ENCODE results near the gene CCND1. TPM values are rescaled to one million over a fixed set of nuclear protein-coding genes. Genes with fewer than 3 reads are reported as not detected.

The CCND1 gene
- total RNA-seq, 1 experiment from 2014 or later: 346 TPM

GRCh38 chr11:69671734-69672465 lies 30.9 kb downstream of the CCND1 start:
- H3K9me3 ChIP-seq (ENCODE audit: insufficient read depth, low read depth): no peaks in the 10 kb centered on the region
- H3K27me3 ChIP-seq (ENCODE audit: insufficient read depth, low read depth): no peaks in the 10 kb centered on the region
- H3K4me2 ChIP-seq: no peak overlapping the region
- peaks cover 31% of the 10 kb centered on the region for H4K20me1 ChIP-seq (ENCODE audit: insufficient read depth)
- peaks cover 34% of the 10 kb centered on the region; the same call in 1 of the 2 replicates for H3K36me3 ChIP-seq (ENCODE audit: low read depth)
- H3K4me3 ChIP-seq: no peak overlapping the region
- ChIA-PET POLR2A (ENCODE audit: unreplicated experiment) (no interaction called here), CTCF (interaction anchor here (0.7 kb wide), 1 partner anchor 383 kb away, joined by 3 read pairs; no protein-coding TSS in a partner anchor)
- intact Hi-C loops (cut with micrococcal nuclease; ENCODE audit: unreplicated experiment): loop anchor here (5.0 to 10.0 kb wide), 2 partner anchors 377 to 835 kb away; partner anchors contain the start of gene MYEOV
- peaks cover 48% of the 10 kb centered on the region for H3F3A ChIP-seq (ENCODE audit: insufficient read depth, low read depth)
- H2AFZ ChIP-seq: no peak overlapping the region
- peaks cover 54% of the 10 kb centered on the region for H3K79me2 ChIP-seq (ENCODE audit: low read depth)
- DNase-seq: no peak
- H3K4me1 ChIP-seq (replicated peaks; ENCODE audit: insufficient read depth): peaks cover 24% of the 10 kb centered on the region
- no peak for TF ChIP-seq EZH2 (IDR thresholded peaks at IDR 0.05; ENCODE audit: low read depth)
- TF ChIP-seq CTCF (conservative IDR thresholded peaks at IDR 0.05): no peak
- no peaks in the 10 kb centered on the region for H3K9me2 ChIP-seq (ENCODE audit: insufficient read depth)
- BruUV-seq (replicated peaks): no TSS peak
- H3K27ac ChIP-seq: no peak overlapping the region

DNA sequence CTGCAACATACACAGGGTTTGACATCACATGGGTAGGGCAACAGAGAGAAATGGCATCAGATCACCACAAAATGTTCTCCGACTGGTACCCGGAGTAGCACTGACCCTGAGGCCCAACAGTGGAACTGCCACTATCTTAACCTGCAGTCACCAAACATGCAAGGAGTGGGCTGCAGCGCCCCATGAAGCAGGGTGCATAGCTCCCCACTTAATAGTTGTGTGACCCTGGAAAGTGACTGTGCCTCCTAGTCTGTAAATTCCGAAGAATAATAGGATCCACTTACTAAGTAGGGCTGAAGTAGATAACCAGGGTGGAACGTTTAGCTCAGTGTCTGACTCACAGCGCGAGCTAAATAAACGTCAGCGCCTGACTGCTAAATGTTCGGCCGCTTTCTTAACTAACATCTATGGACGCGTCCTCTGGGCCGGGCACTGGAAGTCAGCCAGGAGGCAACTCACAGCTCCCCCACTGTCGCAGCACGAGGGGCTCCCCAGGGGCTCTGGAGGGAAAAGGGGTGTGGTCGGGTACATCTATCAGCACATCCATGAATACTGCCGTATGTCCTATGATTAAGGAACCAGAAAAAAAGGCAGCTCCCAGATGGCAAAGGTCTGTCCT lies 33.4 kb downstream of the CCND1 start:
- Histone ChIP-seq H3K4me3 (peak overlapping the region; percentile 96), H3K27me3 (ENCODE audit: insufficient read depth, low read depth) (no peaks in the 10 kb centered on the region), H3F3A (ENCODE audit: insufficient read depth, low read depth) (peaks cover 60% of the 10 kb centered on the region), H3K36me3 (ENCODE audit: low read depth) (peaks cover 26% of the 10 kb centered on the region; the same call in 1 of the 2 replicates), H3K4me2 (peak overlapping the region; percentile 94), H3K9me3 (ENCODE audit: insufficient read depth, low read depth) (no peaks in the 10 kb centered on the region), H4K20me1 (ENCODE audit: insufficient read depth) (peaks cover 31% of the 10 kb centered on the region), H2AFZ (peak overlapping the region; percentile 85), H3K27ac (peak overlapping the region; percentile 51), H3K79me2 (ENCODE audit: low read depth) (peaks cover 49% of the 10 kb centered on the region), H3K4me1 (replicated peaks; ENCODE audit: insufficient read depth) (peaks cover 30% of the 10 kb centered on the region), H3K9me2 (ENCODE audit: insufficient read depth) (no peaks in the 10 kb centered on the region)
- no TSS peak for BruUV-seq (replicated peaks)
- ChIA-PET POLR2A (ENCODE audit: unreplicated experiment) (interaction anchor here (0.6 to 1.0 kb wide), 7 partner anchors 8 to 559 kb away, joined by 3 to 6 read pairs (median 4); no protein-coding TSS in a partner anchor), CTCF (interaction anchor here (0.8 kb wide), 1 partner anchor 13 kb away, joined by 3 read pairs; no protein-coding TSS in a partner anchor)
- peak in 1 of 2 experiments; percentile 69 for DNase-seq
- intact Hi-C loops (cut with micrococcal nuclease; ENCODE audit: unreplicated experiment): loop anchor here (5.0 to 10.0 kb wide), 2 partner anchors 380 to 837 kb away; partner anchors contain the start of gene MYEOV
- TF ChIP-seq EZH2 (IDR thresholded peaks at IDR 0.05; ENCODE audit: low read depth) (no peak), CTCF (conservative IDR thresholded peaks at IDR 0.05) (peak; percentile 27; the same call in 1 of the 2 replicates)

Measured in PC-9 (cell line).